Myocyte (in vitro differentiated cells): ENCODE measurements around the gene PSORS1C1. TPM values are rescaled to one million over a fixed set of nuclear protein-coding genes. Genes with fewer than 3 reads are reported as not detected.
"Not testable (repeated sequence)": the region's sequence is repeated elsewhere in the genome, so short reads cannot be mapped to it uniquely, and the experiment has no call there.

Source experiments
- DNase-seq: peaks from one replicate; pipeline ENCODE4 v3.0.0-alpha.2; 2012; ENCODE audit warnings: low read depth
- polyA plus RNA-seq: library from polyadenylated mRNA; unstranded; fragments of >200 nt; gene quantifications from one replicate; pipeline ENCODE4 v1.2.1, GENCODE V29; 2012; ENCODE audit warnings: missing spikeins
- total RNA-seq: library from RNA; depleted of rRNA; stranded (reverse); fragments of >200 nt; gene quantifications from 2 replicates; pipeline ENCODE4 v1.2.3, GENCODE V29; 2014

PSORS1C1 gene
- total RNA-seq, result 0.21 and 0.29 TPM in 2 replicates
- 2.0 TPM for polyA plus RNA-seq

- peak; percentile 92 for DNase-seq
These were observed at the start of gene PSORS1C1 for GRCh38 chr6:31114541-31114878. PSORS1C1 (plus strand) TSS chr6:31114800; CDS start chr6:31129633, 14,833 bp downstream.

- peak; percentile 58 for DNase-seq
These were observed 49.0 kb upstream of the PSORS1C1 start for GRCh38 chr6:31065556-31065955.

- DNase-seq, result not testable (repeated sequence)
These were observed 47.6 kb upstream of the PSORS1C1 start for GRCh38 chr6:31067028-31067427.

- DNase-seq, result not testable (repeated sequence)
These were observed 46.5 kb upstream of the PSORS1C1 start for GRCh38 chr6:31067891-31068668.

- DNase-seq, result peak; percentile 83
These were observed 45.8 kb upstream of the PSORS1C1 start for GRCh38 chr6:31068669-31069340.

- peak; percentile 74 for DNase-seq
These were observed 43.8 kb upstream of the PSORS1C1 start for GRCh38 chr6:31070711-31071197.

GRCh38 chr6:31074401-31074800 lies 40.2 kb upstream of the PSORS1C1 start:
- no peak for DNase-seq

- DNase-seq, result no peak
These were observed 39.1 kb upstream of the PSORS1C1 start for GRCh38 chr6:31075528-31075927.

GRCh38 chr6:31076611-31077010 lies 38.0 kb upstream of the PSORS1C1 start:
- DNase-seq, result no peak

- DNase-seq, result peak; percentile 70
These were observed 34.8 kb upstream of the PSORS1C1 start for GRCh38 chr6:31079656-31080261.

- no peak for DNase-seq
These were observed 32.7 kb upstream of the PSORS1C1 start for GRCh38 chr6:31081872-31082271.

- DNase-seq, result peak; percentile 98
These were observed 30.8 kb upstream of the PSORS1C1 start for GRCh38 chr6:31083742-31084354.

GRCh38 chr6:31086788-31087440 lies 27.7 kb upstream of the PSORS1C1 start:
- DNase-seq, result peak; percentile 80

GRCh38 chr6:31087494-31088089 lies 27.0 kb upstream of the PSORS1C1 start:
- DNase-seq, result peak; percentile 93

GRCh38 chr6:31090275-31090972 lies 24.2 kb upstream of the PSORS1C1 start:
- DNase-seq, result no peak

- DNase-seq, result no peak
These were observed 23.6 kb upstream of the PSORS1C1 start for GRCh38 chr6:31090973-31091364.

- no peak for DNase-seq
These were observed 22.9 kb upstream of the PSORS1C1 start for GRCh38 chr6:31091680-31092079.

GRCh38 chr6:31092238-31092637 lies 22.4 kb upstream of the PSORS1C1 start:
- DNase-seq, result no peak

GRCh38 chr6:31092769-31093505 lies 21.7 kb upstream of the PSORS1C1 start:
- DNase-seq, result no peak
